HepG2 (cell line): ENCODE measurements around the gene INSRR. TPM values are rescaled to one million over a fixed set of nuclear protein-coding genes. Genes with fewer than 3 reads are reported as not detected.

Experiments used
- ATAC-seq: fragments of 200-7000 bp; cut with Tn5 transposase; 3 replicates; pipeline ENCODE4 v1.9.1; 2020; ENCODE audit warnings: mild to moderate bottlenecking, moderate library complexity
- BruUV-seq: library from RNA; stranded (reverse); fragments of 400-500 nt; replicated peaks from 2 replicates; lab custom pipeline; 2021; lab: Mats Ljungman, UMichigan
- CTCF ChIA-PET: fragments of 300-600 bp; formaldehyde crosslinking; extraction: SDS; loops from one replicate; lab custom pipeline; 2021; ENCODE audit warnings: low total read pairs, inconsistent platforms, low intra/inter-chr PET ratio; lab: Yijun Ruan, JAX
- POLR2A ChIA-PET: fragments of 350-600 bp; sonication (Branson Sonifier 250); formaldehyde crosslinking; loops from one replicate; lab custom pipeline; 2020; ENCODE audit warnings: antibody characterized with exemption, inconsistent platforms; lab: Yijun Ruan, JAX
- DNase-seq: peaks from one replicate; pipeline ENCODE4 v3.0.0-alpha.2; 2015; ENCODE audit warnings: low spot score
- FAIRE-seq: peaks from 3 replicates; lab custom pipeline; 2011; peaks lifted over from hg19 to GRCh38; lab: Jason Lieb, UNC
- H2AFZ ChIP-seq: one replicate; pipeline ENCODE4 v1.6.1; 2011; ENCODE audit warnings: low read length, inconsistent platforms
- H3K27ac ChIP-seq: fragments of 300-600 bp; 3 replicates; pipeline ENCODE4 v1.8.0; 2011; ENCODE audit warnings: mixed run types, mild to moderate bottlenecking, mixed read lengths, low read length, inconsistent platforms; ENCODE audit not compliant: insufficient read depth; ENCODE audit errors: extremely low read length
- H3K27me3 ChIP-seq, 2 experiments: fragments of 200-600 bp in 1 of 2; 2 replicates in 1 of 2; 3 replicates in 1 of 2; pipeline versions ENCODE4 v1.6.0 to v1.8.0; 2011; ENCODE audit warnings: low read length in 2 of 2, mild to moderate bottlenecking in 2 of 2, moderate library complexity in 2 of 2, inconsistent platforms in 1 of 2; ENCODE audit not compliant: insufficient read depth in 2 of 2, control insufficient read depth in 1 of 2
- H3K36me3 ChIP-seq, 2 experiments: fragments of 200-600 bp in 1 of 2; replicated peaks in 1 of 2; 2 replicates in 1 of 2; 3 replicates in 1 of 2; pipeline versions ENCODE4 v1.5.1 to v1.8.0; 2011; ENCODE audit warnings: low read length in 2 of 2, inconsistent platforms in 1 of 2; ENCODE audit not compliant: insufficient read depth in 2 of 2, control insufficient read depth in 1 of 2
- H3K4me1 ChIP-seq: 2 replicates; pipeline ENCODE4 v1.5.1; 2012; ENCODE audit warnings: low read length, inconsistent platforms; ENCODE audit not compliant: insufficient read depth
- H3K4me2 ChIP-seq: 2 replicates; pipeline ENCODE4 v1.6.0; 2011; ENCODE audit warnings: low read depth, low read length, inconsistent platforms
- H3K4me3 ChIP-seq, 3 experiments: fragments of 200-600 bp in 1 of 3; sonication (generic), shearing (Covaris generic) in 1 of 3; replicated peaks in 1 of 3; 2 replicates each; pipeline ENCODE4 v1.5.1; 2011 to 2016; ENCODE audit warnings: low read length in 3 of 3, inconsistent platforms in 2 of 3, low read depth in 2 of 3, mild to moderate bottlenecking in 2 of 3, control low read depth in 1 of 3, mixed read lengths in 1 of 3; ENCODE audit not compliant: insufficient read depth in 1 of 3
- H3K79me2 ChIP-seq: one replicate; pipeline ENCODE4 v1.6.1; 2011; ENCODE audit warnings: low read length, inconsistent platforms; ENCODE audit not compliant: insufficient read depth
- H3K9ac ChIP-seq: 2 replicates; pipeline ENCODE4 v1.6.0; 2011; ENCODE audit warnings: mild to moderate bottlenecking, low read depth, low read length, inconsistent platforms; ENCODE audit not compliant: insufficient read depth
- H3K9me3 ChIP-seq: 2 replicates; pipeline ENCODE4 v1.5.1; 2012; ENCODE audit warnings: mild to moderate bottlenecking, low read length
- H4K20me1 ChIP-seq: 2 replicates; pipeline ENCODE4 v1.6.0; 2011; ENCODE audit warnings: inconsistent platforms, mild to moderate bottlenecking, low read length, moderate library complexity; ENCODE audit not compliant: insufficient read depth
- CEBPB ChIP-seq: IDR thresholded peaks from 2 replicates; pipeline ENCODE4 v1.6.1; 2011; ENCODE audit warnings: low read depth, low read length, improper control_type of control experiment, borderline replicate concordance
- FOXK2 ChIP-seq: fragments of 450-650 bp; IDR thresholded peaks from 2 replicates; pipeline ENCODE4 v1.6.1; 2016
- LCORL ChIP-seq, 2 experiments: fragments of 450-650 bp in 1 of 2; sonication (generic) in 1 of 2; formaldehyde crosslinking in 1 of 2; IDR thresholded peaks; 2 replicates each; pipeline versions ENCODE4 v1.5.0 to v1.6.1; 2017 to 2020; ENCODE audit warnings: antibody characterized with exemption in 1 of 2, missing genetic modification reagents in 1 of 2
- MAZ ChIP-seq, 2 experiments: sonication (generic) in 1 of 2; formaldehyde crosslinking in 1 of 2; IDR thresholded peaks; 2 replicates each; pipeline versions ENCODE4 v1.5.0 to v1.6.1; 2012 to 2020; ENCODE audit warnings: low read depth in 2 of 2, mild to moderate bottlenecking in 2 of 2, borderline replicate concordance in 1 of 2, improper control_type of control experiment in 1 of 2, low read length in 1 of 2, missing genetic modification reagents in 1 of 2, moderate library complexity in 1 of 2
- MIER2 ChIP-seq: IDR thresholded peaks from 2 replicates; pipeline ENCODE4 v1.6.1; 2016; ENCODE audit warnings: missing biosample characterization, missing genetic modification reagents
- MZF1 ChIP-seq: sonication (generic); formaldehyde crosslinking; IDR thresholded peaks from 2 replicates; pipeline ENCODE4 v1.8.1; 2023; ENCODE audit warnings: mild to moderate bottlenecking, missing genetic modification reagents, borderline replicate concordance
- NKX3-1 ChIP-seq: sonication (generic); formaldehyde crosslinking; IDR thresholded peaks from 2 replicates; pipeline ENCODE4 v1.5.0; 2020; ENCODE audit warnings: missing genetic modification reagents
- NR1H2 ChIP-seq: sonication (generic); formaldehyde crosslinking; IDR thresholded peaks from 2 replicates; pipeline ENCODE4 v1.8.1; 2022; ENCODE audit warnings: low read depth, missing genetic modification reagents, borderline replicate concordance
- PCBP1 ChIP-seq: fragments of 200-400 bp; formaldehyde crosslinking; IDR thresholded peaks from 2 replicates; pipeline ENCODE4 v1.6.1; 2017; ENCODE audit warnings: mild to moderate bottlenecking, low read depth, low read length, borderline replicate concordance
- POLR2AphosphoS2 ChIP-seq: IDR thresholded peaks from 2 replicates; pipeline ENCODE4 v1.6.1; 2011; ENCODE audit warnings: low read depth, low read length, improper control_type of control experiment
- SIX1 ChIP-seq: sonication (generic); formaldehyde crosslinking; IDR thresholded peaks from 2 replicates; pipeline ENCODE4 v1.4.0; 2020; ENCODE audit warnings: missing genetic modification reagents, borderline replicate concordance
- SOX5 ChIP-seq: IDR thresholded peaks from 2 replicates; pipeline ENCODE4 v1.6.1; 2016; ENCODE audit warnings: borderline replicate concordance
- ZNF615 ChIP-seq: sonication (generic); formaldehyde crosslinking; IDR thresholded peaks from 2 replicates; pipeline ENCODE4 v1.5.0; 2020; ENCODE audit warnings: mild to moderate bottlenecking, missing genetic modification reagents, borderline replicate concordance
- ZNF816 ChIP-seq: sonication (generic); formaldehyde crosslinking; IDR thresholded peaks from 2 replicates; pipeline ENCODE4 v1.8.0; 2022; ENCODE audit warnings: missing genetic modification reagents, mild to moderate bottlenecking, borderline replicate concordance
- WGBS: methylation state at CpG from one replicate; pipeline ENCODE4 v1.1.6; 2017; ENCODE audit warnings: low lambda C conversion rate; 5-methylcytosine and 5-hydroxymethylcytosine counted together
- in situ Hi-C: cut with HindIII; loops from 2 replicates; pipeline ENCODE4 v1.10.0; 2017; ENCODE audit warnings: low pct_unique_long_range_greater_than_20kb; ENCODE audit not compliant: extremely low pct_ligation_motif_present
- intact Hi-C: fragments of 100-400 bp; cut with micrococcal nuclease; formaldehyde crosslinking; loops from one replicate; pipeline ENCODE4 v1.10.0; 2022; ENCODE audit not compliant: unreplicated experiment
- polyA plus RNA-seq, 8 experiments: library from polyadenylated mRNA; depleted of rRNA in 3 of 8; stranded (reverse) in 7 of 8; unstranded in 1 of 8; fragments of >200 nt; fragmentation: Illumina TruSeq in 4 of 8; extraction: Trizol in 4 of 8; gene quantifications; 2 replicates each; pipeline versions ENCODE4 v1.2.1 to v1.2.3, GENCODE V29; 2011 to 2016; ENCODE audit warnings: low read depth in 4 of 8, missing spikeins in 1 of 8, mixed read lengths in 1 of 8; ENCODE audit not compliant: insufficient read depth in 1 of 8
- total RNA-seq, 5 experiments: library from RNA; depleted of rRNA; stranded (reverse); fragments of >200 nt; fragmentation: Illumina TruSeq; extraction: Trizol; gene quantifications; 2 replicates each; pipeline ENCODE4 v1.2.3, GENCODE V29; 2016; ENCODE audit warnings: low read depth in 1 of 5
- TF ChIP-seq, protein P1 (sequence below): sonication (generic); formaldehyde crosslinking; IDR thresholded peaks from 2 replicates; pipeline ENCODE4 v1.8.1; 2023; ENCODE audit warnings: missing genetic modification reagents, mild to moderate bottlenecking, borderline replicate concordance
- TF ChIP-seq, protein P2 (sequence below): sonication (generic); formaldehyde crosslinking; IDR thresholded peaks from 2 replicates; pipeline ENCODE4 v1.9.0; 2021; ENCODE audit warnings: missing genetic modification reagents, borderline replicate concordance
- TF ChIP-seq, protein P3 (sequence below): sonication (generic); formaldehyde crosslinking; IDR thresholded peaks from 2 replicates; pipeline ENCODE4 v1.5.1; 2020; ENCODE audit warnings: mild to moderate bottlenecking, missing genetic modification reagents, moderate library complexity

INSRR gene
- total and polyA plus RNA-seq, 2 of the 13 experiments (the other 11 are each of a cell fraction or from before 2014, with no cell fraction given): not detected

DNA sequence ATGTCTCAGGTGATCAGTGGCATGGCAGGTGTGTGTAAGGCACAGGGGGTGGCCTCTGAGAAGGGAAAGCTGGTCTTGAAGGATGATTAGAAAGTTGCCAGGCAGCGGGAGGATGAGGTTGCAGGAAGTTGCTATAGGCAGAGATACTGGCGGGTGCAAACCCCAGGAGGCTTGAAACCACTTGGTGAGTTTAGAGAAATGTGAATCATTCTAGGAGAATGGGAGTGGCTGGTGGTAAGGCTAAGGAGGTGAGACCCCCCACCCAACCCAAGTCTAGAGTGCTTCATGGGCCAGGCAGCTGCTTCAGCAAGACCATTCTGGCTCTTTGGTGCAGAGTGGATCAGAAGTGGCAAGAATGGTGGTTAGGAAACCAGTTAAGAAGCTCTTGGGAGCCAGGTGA, 51.3 kb downstream of the INSRR start (continued):
- no peak for TF ChIP-seq SOX5 (CRISPR knock-in tag)
- TF ChIP-seq, all 625 proteins: peak for 0

DNA sequence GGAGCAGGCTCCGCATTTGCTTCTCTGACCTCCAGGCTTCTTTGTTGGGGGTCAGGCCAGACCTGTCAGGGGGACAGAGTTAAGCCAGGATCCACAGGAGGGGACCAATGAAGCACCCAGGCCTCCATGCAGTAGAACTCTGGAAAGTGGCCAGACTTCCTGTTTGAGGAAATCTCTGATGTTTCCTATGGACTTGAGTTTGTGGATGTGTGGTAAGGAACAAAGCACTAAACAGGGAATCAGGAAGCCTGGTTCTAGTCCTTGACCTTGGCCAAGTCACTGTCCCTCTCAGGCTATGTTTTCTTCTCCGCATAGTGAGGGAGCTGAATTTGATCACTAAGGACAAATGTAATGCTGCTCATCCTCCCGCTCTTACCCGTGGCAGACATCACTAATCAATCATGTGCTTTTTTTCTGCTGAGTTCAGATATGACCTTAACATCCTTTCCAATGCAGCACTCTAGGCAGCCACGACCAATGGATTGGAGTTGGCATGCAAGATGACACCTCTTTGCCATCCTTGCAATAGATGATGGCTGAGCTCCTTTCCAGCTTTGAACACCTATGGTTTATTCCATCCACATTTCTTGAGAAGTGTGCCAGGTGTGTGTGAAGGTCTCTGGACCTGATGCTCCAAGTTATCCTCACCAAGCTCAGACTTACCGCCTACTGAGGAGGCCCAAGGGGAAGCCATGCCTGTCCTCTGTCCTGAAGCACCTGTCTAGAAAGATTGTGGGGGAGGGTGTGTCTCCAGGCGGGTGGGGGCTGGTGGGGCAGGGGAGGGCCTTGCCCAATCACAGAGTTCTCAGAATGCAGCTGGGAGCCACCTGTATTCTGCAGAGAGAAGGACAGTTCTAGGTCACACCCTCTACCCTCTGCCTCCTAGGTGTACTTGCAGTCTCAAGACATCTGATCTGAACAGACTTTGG, 52.1 kb downstream of the INSRR start:
- no peaks in the 10 kb centered on the region for H3K4me1 ChIP-seq
- no TSS peak for BruUV-seq
- no peak overlapping the region for H3K9ac ChIP-seq
- CTCF ChIA-PET: no interaction called here
- no peak overlapping the region for H2AFZ ChIP-seq
- no peaks in the 10 kb centered on the region for H4K20me1 ChIP-seq
- no peak for FAIRE-seq
- H3K27ac ChIP-seq: no peak overlapping the region
- WGBS: 90% methylated on average over 5 of the region's 7 CpGs
- no peak overlapping the region for H3K4me2 ChIP-seq
- H3K36me3 ChIP-seq: no peaks in the 10 kb centered on the region
- POLR2A ChIA-PET: no interaction called here
- no peak overlapping the region for H3K4me3 ChIP-seq
- DNase-seq: no peak
- in situ Hi-C loops: no loop called here
- H3K79me2 ChIP-seq: no peaks in the 10 kb centered on the region
- intact Hi-C loops: no loop called here
- no peak for ATAC-seq
- no peaks in the 10 kb centered on the region for H3K27me3 ChIP-seq
- H3K9me3 ChIP-seq: no peaks in the 10 kb centered on the region
- TF ChIP-seq PCBP1 (no peak), MIER2 (CRISPR knock-in tag) (no peak), MZF1 (CRISPR knock-in tag) (no peak), FOXK2 (no peak), LCORL (IDR thresholded peaks at IDR 0.05) (no peak), LCORL (CRISPR knock-in tag; IDR thresholded peaks at IDR 0.05) (no peak), POLR2AphosphoS2 (no peak), CEBPB (no peak), MAZ (IDR thresholded peaks at IDR 0.05; ENCODE audit: borderline replicate concordance, low read depth, low read length) (no peak), MAZ (CRISPR knock-in tag; IDR thresholded peaks at IDR 0.05; ENCODE audit: low read depth) (no peak), NKX3-1 (CRISPR knock-in tag) (no peak), NR1H2 (no peak), SIX1 (CRISPR knock-in tag) (no peak), ZNF816 (CRISPR knock-in tag) (no peak), ZNF615 (no peak)
- TF ChIP-seq, protein P1, sequence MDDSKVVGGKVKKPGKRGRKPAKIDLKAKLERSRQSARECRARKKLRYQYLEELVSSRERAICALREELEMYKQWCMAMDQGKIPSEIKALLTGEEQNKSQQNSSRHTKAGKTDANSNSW (CRISPR knock-in tag): no peak
- TF ChIP-seq, protein P2, sequence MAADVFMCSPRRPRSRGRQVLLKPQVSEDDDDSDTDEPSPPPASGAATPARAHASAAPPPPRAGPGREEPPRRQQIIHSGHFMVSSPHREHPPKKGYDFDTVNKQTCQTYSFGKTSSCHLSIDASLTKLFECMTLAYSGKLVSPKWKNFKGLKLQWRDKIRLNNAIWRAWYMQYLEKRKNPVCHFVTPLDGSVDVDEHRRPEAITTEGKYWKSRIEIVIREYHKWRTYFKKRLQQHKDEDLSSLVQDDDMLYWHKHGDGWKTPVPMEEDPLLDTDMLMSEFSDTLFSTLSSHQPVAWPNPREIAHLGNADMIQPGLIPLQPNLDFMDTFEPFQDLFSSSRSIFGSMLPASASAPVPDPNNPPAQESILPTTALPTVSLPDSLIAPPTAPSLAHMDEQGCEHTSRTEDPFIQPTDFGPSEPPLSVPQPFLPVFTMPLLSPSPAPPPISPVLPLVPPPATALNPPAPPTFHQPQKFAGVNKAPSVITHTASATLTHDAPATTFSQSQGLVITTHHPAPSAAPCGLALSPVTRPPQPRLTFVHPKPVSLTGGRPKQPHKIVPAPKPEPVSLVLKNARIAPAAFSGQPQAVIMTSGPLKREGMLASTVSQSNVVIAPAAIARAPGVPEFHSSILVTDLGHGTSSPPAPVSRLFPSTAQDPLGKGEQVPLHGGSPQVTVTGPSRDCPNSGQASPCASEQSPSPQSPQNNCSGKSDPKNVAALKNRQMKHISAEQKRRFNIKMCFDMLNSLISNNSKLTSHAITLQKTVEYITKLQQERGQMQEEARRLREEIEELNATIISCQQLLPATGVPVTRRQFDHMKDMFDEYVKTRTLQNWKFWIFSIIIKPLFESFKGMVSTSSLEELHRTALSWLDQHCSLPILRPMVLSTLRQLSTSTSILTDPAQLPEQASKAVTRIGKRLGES: no peak
- TF ChIP-seq, protein P3, sequence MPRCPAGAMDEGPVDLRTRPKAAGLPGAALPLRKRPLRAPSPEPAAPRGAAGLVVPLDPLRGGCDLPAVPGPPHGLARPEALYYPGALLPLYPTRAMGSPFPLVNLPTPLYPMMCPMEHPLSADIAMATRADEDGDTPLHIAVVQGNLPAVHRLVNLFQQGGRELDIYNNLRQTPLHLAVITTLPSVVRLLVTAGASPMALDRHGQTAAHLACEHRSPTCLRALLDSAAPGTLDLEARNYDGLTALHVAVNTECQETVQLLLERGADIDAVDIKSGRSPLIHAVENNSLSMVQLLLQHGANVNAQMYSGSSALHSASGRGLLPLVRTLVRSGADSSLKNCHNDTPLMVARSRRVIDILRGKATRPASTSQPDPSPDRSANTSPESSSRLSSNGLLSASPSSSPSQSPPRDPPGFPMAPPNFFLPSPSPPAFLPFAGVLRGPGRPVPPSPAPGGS (CRISPR knock-in tag): no peak
